Activated CD8-positive, alpha-beta memory T cell treated with anti-CD3 and anti-CD28 coated beads for 1 hour (primary cell): Measurements from ENCODE around the gene S100A9.
"Not testable (repeated sequence)": the region's sequence is repeated elsewhere in the genome, so short reads cannot be mapped to it uniquely, and the experiment has no call there.

Experiments
- DNase-seq, 2 donors: peaks; one replicate each; pipeline ENCODE4 v3.0.0-alpha.2; 2020; ENCODE audit warnings: low read depth in 1 of 2; ENCODE audit errors: extremely low read depth in 1 of 2

Gene S100A9

DNA sequence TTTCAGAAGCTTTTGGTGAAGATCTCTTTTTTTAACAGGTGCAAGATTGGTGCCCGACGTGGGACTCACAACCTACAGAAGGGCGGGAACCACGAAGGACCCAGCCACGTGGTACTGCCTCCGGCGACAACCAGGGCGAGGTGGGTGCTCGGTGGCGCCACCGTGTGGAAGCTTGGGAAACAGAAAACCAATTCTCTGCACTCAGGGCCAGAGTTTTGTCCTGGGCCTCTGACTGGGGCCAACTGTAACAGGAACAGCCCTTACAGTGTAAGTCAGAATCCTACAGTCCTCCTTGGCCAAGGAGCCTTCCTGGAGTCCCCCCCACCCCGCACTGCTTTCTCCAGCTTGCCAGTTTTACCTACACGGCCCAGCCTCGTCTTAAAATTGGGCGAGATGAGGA is 47.1 kb downstream of the S100A9 start:
- DNase-seq: peak in 1 of 2 donors; percentile 23

DNA sequence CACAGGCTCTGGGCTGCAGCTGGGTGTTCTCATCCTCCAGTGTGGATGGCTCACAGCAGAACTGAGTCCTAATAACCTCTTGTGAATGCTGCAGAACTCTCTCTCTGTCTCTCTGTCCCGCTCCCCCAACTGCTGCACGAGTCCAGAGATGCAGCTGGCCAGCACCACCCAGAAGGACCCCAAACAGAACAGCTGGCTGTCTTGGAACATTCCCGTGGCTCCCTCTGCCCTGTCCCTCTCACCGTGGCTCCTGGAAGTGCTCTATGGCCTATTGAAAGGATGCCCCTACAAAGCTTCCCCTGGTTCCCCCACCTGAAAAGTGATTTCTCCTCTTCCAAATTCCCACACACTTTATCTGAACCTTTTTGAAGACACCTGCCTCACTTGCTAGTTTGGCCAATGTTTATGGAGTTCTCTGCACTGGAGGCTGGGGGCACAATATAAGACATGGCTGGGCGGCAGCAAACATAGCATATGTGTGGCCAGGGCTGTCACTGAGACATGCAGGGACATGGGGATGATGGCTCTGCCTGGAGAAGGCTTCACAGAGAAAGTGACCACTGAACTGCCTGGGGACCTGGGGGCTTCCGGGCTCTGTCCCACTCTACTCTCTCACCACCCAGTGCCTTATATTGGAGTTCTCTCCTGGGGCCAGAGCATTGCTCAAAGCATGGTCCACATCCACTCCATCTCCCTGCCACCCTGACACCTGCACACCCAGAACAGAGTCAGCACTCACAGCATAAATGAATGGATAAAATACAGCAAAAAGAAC is 48.4 kb downstream of the S100A9 start:
- not testable (repeated sequence) for DNase-seq

DNA sequence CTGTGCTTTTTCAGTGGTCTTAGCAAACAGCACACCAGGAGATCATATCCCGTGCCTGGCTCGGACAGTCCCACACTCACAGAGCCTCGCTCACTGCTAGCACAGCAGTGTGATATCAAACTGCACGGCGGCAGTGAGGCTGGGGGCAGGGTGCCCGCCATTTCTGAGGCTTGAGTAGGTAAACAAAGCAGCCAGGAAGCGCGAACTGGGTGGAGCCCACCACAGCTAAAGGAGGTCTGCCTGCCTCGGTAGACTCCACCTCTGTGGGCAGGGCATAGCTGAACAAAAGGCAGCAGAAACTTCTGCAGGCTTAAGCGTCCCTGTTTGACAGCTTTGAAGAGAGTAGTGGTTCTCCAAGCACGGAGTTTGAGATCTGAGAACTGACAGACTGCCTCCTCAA is 49.6 kb downstream of the S100A9 start:
- DNase-seq: not testable (repeated sequence)
